Activated naive CD8-positive, alpha-beta T cell treated with anti-CD3 and anti-CD28 coated beads, Interleukin-2, amount 10 ng/mL, durations not matched to agents 7 days and 5 days (primary cell): ENCODE measurements around the gene PCCA. TPM values are rescaled to one million over a fixed set of nuclear protein-coding genes. Genes with fewer than 3 reads are reported as not detected.
"Not testable (repeated sequence)": the region's sequence is repeated elsewhere in the genome, so short reads cannot be mapped to it uniquely, and the experiment has no call there.

Experiments used
- ATAC-seq: fragments of 150-1000 bp; cut with Tn5 transposase; one replicate; pipeline ENCODE4 v1.10.0; 2021; ENCODE audit warnings: low read depth, moderate library complexity
- POLR2A ChIA-PET: fragments of 350-600 bp; sonication (Branson Sonifier 250); formaldehyde crosslinking; loops from one replicate; lab custom pipeline; 2021; ENCODE audit warnings: antibody characterized with exemption; lab: Charles Lee
- DNase-seq: peaks from one replicate; pipeline ENCODE4 v3.0.0; 2021
- H3K27ac Mint-ChIP-seq: one replicate; pipeline ENCODE4 v1.8.0; 2022; ENCODE audit warnings: mild to moderate bottlenecking, mixed read lengths
- H3K27me3 Mint-ChIP-seq: one replicate; pipeline ENCODE4 v1.8.0; 2022; ENCODE audit warnings: mild to moderate bottlenecking, moderate library complexity, mixed read lengths
- H3K36me3 Mint-ChIP-seq: one replicate; pipeline ENCODE4 v1.8.0; 2021; ENCODE audit warnings: mild to moderate bottlenecking, mixed read lengths
- H3K4me1 Mint-ChIP-seq: one replicate; pipeline ENCODE4 v1.8.0; 2021; ENCODE audit warnings: mixed read lengths
- H3K4me3 Mint-ChIP-seq: one replicate; pipeline ENCODE4 v1.8.0; 2022; ENCODE audit warnings: mild to moderate bottlenecking, moderate library complexity, mixed read lengths
- H3K9me3 Mint-ChIP-seq: one replicate; pipeline ENCODE4 v1.8.0; 2021; ENCODE audit warnings: mixed read lengths
- total RNA-seq, 2 experiments: library from RNA; stranded (reverse); gene quantifications; one replicate each; pipeline ENCODE4 v1.2.3, GENCODE V29; 2021

The PCCA gene
- total RNA-seq, 2 experiments from 2014 or later = 14.5 to 16.5 TPM

DNA sequence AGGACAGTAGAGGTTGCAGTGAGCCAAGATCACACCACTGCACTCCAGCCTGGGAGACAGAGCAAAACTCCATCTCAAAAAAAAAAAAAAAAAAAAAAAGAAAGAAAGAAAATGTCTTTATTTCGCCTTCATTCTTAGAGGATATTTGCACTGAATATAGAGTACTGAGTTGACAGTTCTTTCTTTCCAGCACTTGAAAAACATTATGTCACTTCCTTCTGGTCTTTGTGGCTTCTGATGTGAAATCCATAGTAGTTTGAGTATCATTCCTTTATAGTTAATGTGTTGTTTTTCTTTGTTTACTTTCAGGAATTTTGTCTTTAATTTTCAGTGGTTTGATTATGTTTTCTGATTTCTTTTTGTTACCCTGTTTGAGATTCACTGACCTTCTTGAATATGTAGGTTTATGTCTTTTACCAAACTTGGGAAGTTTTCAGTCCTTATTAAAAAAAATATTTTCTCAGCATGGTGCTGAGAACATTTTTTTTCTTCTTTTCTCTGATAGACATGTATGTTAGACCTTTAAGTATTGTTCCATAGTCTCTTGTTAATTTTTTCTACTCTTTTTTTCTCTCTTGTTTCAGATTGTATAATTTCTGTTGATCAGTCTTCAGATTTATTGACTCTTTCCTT lies 50.1 kb downstream of the PCCA start:
- DNase-seq (no peak), ATAC-seq (no peak)
- Mint-ChIP-seq H3K27ac (peak overlapping the region; percentile 59), H3K4me1 (peaks cover 9% of the 10 kb centered on the region), H3K9me3 (peaks cover 3% of the 10 kb centered on the region), H3K4me3 (no peak overlapping the region), H3K36me3 (peaks cover 23% of the 10 kb centered on the region), H3K27me3 (no peaks in the 10 kb centered on the region)
- POLR2A ChIA-PET = interaction anchor here (0.7 kb wide), 1 partner anchor 30 kb away, joined by 3 read pairs; no protein-coding TSS in a partner anchor

DNA sequence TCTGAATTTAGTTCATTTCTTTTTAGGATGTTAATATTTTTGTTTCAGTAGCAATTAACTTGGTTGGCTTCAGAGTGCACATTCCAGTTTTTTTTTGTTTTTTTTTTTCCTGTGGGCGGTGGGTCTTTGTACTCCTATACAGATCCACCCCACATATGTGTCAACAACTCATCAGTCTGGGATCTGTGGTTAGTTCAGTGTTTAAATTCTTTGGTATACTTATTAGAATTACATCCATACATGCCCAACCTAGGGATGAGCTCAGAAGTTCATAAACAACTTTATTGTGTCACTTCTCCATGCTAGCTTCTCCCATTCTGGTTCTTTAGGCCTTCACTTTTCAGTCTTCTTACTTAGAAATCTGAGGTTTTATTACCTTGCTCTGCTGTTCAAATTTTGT lies 50.9 kb downstream of the PCCA start:
- Mint-ChIP-seq H3K36me3 (peaks cover 22% of the 10 kb centered on the region), H3K9me3 (peaks cover 3% of the 10 kb centered on the region), H3K27ac (no peak overlapping the region), H3K4me1 (peaks cover 9% of the 10 kb centered on the region), H3K27me3 (no peaks in the 10 kb centered on the region), H3K4me3 (no peak overlapping the region)
- DNase-seq (no peak), ATAC-seq (no peak)
- POLR2A ChIA-PET = no interaction called here

DNA sequence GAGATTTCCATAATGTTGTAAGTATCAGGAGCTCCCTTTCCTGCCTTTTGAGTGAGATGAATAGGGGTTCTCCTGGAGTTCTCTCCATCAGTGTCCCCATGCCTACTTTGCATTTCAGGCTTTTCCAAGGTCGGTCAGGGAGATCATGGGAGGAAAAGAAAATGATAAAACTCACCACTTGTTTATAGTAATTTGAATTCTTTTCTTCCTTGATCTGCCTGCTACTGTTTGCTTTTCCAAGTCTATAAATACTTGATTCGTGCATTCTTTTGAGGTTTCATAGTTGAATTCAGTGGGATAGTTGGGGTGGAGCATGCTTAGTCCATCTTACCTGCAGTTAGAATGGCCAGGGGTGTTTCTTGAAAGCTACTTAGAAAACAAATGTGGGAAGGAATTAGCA lies 51.5 kb downstream of the PCCA start:
- H3K36me3 Mint-ChIP-seq = peaks cover 28% of the 10 kb centered on the region
- no peaks in the 10 kb centered on the region for H3K27me3 Mint-ChIP-seq
- no peak overlapping the region for H3K4me3 Mint-ChIP-seq
- peaks cover 6% of the 10 kb centered on the region for H3K9me3 Mint-ChIP-seq
- H3K27ac Mint-ChIP-seq = no peak overlapping the region
- H3K4me1 Mint-ChIP-seq = peaks cover 9% of the 10 kb centered on the region
- ATAC-seq (no peak), DNase-seq (no peak)
- POLR2A ChIA-PET = no interaction called here

DNA sequence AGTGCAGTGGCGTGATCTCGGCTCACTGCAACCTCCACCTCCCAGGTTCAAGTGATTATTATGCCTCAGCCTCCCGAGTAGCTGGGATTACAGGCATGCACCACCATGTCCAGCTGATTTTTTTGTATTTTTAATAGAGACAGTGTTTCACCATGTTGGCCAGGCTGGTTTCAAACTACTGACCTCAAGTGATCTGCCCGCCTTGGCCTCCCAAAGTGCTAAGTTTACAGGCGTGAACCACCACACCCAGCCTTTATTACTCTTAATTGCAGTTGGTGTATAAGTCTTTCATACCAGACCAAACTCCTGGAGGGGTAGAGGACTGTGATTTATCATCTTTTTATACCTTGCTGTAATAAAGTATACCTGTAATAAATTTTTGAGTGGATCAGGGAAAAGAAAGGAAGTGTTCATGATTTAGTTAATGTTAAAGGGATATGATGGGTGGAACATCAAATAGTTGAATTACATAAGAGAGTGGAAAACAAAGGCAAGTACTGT lies 52.6 kb downstream of the PCCA start:
- peaks cover 28% of the 10 kb centered on the region for H3K36me3 Mint-ChIP-seq
- DNase-seq, ATAC-seq, H3K27ac Mint-ChIP-seq, H3K4me3 Mint-ChIP-seq, H3K4me1 Mint-ChIP-seq, POLR2A ChIA-PET, H3K9me3 Mint-ChIP-seq, H3K27me3 Mint-ChIP-seq: not testable (repeated sequence)

DNA sequence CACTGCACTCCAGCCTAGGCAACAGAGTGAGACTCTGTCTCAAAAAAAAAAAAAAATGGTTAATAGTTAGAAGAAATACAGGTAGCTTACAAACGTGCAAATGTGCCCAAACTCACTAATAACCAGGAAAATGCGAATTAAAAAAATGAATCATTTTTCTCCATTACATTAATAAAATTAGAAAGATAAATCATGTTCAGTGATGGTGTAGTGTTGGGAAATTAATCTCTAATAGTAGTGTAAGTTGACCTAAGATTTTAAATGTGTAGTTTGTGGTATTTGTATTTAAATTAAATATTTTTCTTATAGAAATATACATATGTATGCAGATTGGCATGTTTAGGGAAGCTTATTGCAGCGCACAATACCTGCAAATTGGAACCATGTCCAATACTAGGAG lies 57.6 kb downstream of the PCCA start:
- no peak for ATAC-seq
- POLR2A ChIA-PET = no interaction called here
- Mint-ChIP-seq H3K27ac (no peak overlapping the region), H3K9me3 (peaks cover 2% of the 10 kb centered on the region), H3K27me3 (no peaks in the 10 kb centered on the region), H3K4me1 (no peaks in the 10 kb centered on the region), H3K36me3 (peaks cover 17% of the 10 kb centered on the region), H3K4me3 (no peak overlapping the region)
- DNase-seq = no peak

DNA sequence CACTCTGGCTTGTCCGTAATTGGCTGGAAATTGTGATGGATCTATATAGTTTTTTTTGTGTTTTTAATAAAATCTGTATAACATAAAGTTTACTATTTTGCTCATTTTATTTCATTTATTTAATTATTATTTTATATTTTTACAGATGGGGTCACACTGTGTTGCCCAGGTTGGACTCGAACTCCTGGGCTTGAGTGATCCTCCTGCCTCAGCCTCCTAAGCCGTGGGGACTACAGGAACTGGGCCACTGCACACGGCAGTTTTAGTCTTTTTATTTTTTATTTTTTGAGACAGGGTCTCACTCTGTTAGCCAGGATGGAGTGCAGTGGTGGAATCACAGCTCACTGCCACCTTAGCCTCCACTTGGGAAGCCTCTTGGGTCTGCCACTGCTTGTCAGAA lies 58.9 kb downstream of the PCCA start:
- H3K4me1 Mint-ChIP-seq = no peaks in the 10 kb centered on the region
- no peak overlapping the region for H3K27ac Mint-ChIP-seq
- POLR2A ChIA-PET = no interaction called here
- peaks cover 14% of the 10 kb centered on the region for H3K36me3 Mint-ChIP-seq
- no peak for DNase-seq
- no peaks in the 10 kb centered on the region for H3K27me3 Mint-ChIP-seq
- ATAC-seq = no peak
- no peak overlapping the region for H3K4me3 Mint-ChIP-seq
- H3K9me3 Mint-ChIP-seq = peaks cover 2% of the 10 kb centered on the region

DNA sequence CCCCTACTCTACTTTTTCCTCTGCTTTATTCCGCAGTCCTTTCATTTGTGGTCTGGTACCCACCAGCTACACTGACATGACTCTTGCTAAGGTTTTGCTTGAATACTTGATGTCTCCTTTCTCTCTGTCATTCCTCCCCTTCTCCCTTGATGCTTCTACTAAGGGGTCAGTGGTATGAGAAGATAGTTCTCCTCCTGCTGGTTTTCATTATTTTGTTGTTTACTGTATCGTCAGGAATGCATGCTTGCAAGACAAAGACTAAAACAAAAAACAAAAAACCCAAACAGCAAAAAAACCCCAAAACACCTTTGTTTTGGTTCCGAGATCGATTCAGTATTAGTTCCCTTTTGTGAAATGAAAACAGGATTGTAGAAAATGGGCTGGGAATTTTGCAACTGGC lies 59.5 kb downstream of the PCCA start:
- DNase-seq (no peak), ATAC-seq (no peak)
- H3K27ac Mint-ChIP-seq = no peak overlapping the region
- peaks cover 2% of the 10 kb centered on the region for H3K9me3 Mint-ChIP-seq
- H3K36me3 Mint-ChIP-seq = peaks cover 18% of the 10 kb centered on the region
- no peaks in the 10 kb centered on the region for H3K4me1 Mint-ChIP-seq
- H3K27me3 Mint-ChIP-seq = no peaks in the 10 kb centered on the region
- POLR2A ChIA-PET = no interaction called here
- no peak overlapping the region for H3K4me3 Mint-ChIP-seq

DNA sequence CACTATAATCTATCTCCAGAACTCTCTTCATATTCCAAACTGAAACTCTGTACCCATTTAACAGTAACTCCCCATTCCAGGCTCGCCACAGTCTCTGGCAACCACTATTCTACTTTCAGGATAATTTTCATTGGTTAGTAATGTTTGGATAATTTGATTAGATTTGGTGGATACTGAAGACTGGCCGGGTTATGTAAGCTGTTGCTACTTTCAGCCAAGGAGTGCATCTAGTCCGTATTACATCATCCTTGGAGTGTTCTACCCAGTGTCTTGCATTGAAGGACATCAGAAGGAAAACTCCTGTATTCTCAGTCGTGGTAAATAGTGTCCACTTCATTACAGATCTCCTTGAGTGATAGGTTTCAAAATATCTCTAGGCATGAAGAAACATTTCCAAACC lies 60.5 kb downstream of the PCCA start:
- no peak overlapping the region for H3K27ac Mint-ChIP-seq
- POLR2A ChIA-PET = no interaction called here
- H3K9me3 Mint-ChIP-seq = peaks cover 2% of the 10 kb centered on the region
- peaks cover 19% of the 10 kb centered on the region for H3K36me3 Mint-ChIP-seq
- DNase-seq = no peak
- no peaks in the 10 kb centered on the region for H3K4me1 Mint-ChIP-seq
- no peaks in the 10 kb centered on the region for H3K27me3 Mint-ChIP-seq
- ATAC-seq = no peak
- no peak overlapping the region for H3K4me3 Mint-ChIP-seq

DNA sequence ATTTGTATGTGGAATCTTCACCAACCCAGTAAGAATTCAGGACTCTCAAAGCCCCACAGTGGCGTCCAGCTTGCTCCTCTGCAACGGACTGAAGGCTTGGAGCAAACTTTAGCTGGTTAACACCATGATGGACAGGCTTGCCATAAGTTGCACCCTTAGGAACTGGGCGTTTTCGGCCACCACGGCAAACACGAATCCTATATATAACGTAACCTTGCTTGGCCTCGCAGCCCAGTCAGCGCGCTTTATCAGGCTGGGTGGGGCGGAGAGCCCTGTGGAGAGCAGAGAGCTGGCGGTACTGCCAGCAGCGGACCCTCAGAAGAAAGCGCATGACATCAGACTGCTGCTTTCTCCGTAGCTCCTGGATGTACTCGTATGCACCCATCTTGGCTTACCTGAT lies 61.8 kb downstream of the PCCA start:
- H3K27ac Mint-ChIP-seq, H3K4me3 Mint-ChIP-seq, H3K27me3 Mint-ChIP-seq, POLR2A ChIA-PET, DNase-seq, H3K9me3 Mint-ChIP-seq, ATAC-seq, H3K4me1 Mint-ChIP-seq: not testable (repeated sequence)
- peaks cover 13% of the 10 kb centered on the region for H3K36me3 Mint-ChIP-seq

DNA sequence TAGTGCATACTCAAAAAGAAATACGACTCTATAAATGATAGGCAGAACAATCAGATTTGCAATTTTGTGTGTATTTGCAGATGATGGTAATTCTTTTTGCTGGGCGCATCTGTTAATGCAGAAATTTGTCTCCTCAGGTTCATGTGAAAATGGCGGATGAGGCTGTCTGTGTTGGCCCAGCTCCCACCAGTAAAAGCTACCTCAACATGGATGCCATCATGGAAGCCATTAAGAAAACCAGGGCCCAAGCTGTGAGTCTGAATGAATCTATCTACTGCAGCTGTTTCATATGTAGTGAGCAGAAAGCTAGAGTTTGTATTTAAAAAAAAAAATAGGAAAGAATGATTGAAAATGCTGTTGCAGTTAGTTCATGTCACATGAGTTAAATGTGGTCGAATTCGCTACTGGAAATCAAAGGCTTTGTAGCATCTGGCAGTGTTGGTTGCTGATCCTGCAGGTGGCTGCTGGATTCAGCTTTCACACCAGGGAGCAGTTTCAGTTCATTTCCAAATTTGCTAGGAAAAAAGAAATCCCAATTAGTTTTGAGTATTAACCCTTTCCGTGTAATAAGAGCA lies 66.0 kb downstream of the PCCA start:
- DNase-seq = no peak
- H3K4me1 Mint-ChIP-seq = peaks cover 7% of the 10 kb centered on the region
- POLR2A ChIA-PET = no interaction called here
- no peaks in the 10 kb centered on the region for H3K9me3 Mint-ChIP-seq
- peaks cover 14% of the 10 kb centered on the region for H3K36me3 Mint-ChIP-seq
- no peaks in the 10 kb centered on the region for H3K27me3 Mint-ChIP-seq
- no peak overlapping the region for H3K4me3 Mint-ChIP-seq
- no peak overlapping the region for H3K27ac Mint-ChIP-seq
- no peak for ATAC-seq

DNA sequence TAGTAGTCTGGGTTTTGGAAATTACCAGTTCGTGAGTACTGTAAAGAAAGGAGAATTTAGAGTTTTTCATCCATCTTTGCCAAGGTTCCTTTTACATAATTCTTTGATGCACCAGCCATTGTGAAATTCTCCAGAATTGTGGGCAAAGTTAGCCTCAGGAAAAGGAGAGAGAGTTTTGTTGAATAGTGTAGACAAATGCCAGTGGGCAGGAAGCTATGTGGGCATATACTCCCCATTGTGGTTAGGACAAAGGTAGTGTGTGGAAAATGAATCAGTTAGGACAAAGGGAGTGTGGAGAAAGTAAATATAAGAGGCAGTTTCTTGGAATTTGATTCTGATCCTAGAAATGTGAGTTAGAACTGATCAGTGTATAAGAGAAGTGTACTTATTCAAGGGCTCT lies 67.9 kb downstream of the PCCA start:
- no peak overlapping the region for H3K27ac Mint-ChIP-seq

DNA sequence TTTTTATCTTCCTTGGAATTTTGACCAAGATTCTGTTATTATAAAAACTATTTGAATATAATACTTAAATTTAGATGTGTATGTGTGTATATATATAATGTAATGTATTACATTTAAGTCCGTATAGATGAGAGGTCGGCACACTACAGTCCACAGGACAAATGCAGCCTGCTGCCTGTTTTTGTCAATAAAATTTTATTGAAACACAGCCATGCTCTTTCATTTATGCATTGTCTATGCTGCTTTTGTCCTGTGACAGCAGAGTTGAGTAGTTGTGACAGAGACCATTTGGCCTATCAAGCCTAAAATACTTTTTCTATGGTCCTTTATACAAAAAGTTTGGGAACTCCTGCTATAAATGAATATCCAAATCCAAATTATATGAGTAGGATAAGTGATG lies 69.7 kb downstream of the PCCA start:
- ATAC-seq (no peak), DNase-seq (no peak)
- H3K27ac Mint-ChIP-seq = no peak overlapping the region
- H3K4me3 Mint-ChIP-seq = no peak overlapping the region
- H3K9me3 Mint-ChIP-seq = no peaks in the 10 kb centered on the region
- H3K36me3 Mint-ChIP-seq = peaks cover 9% of the 10 kb centered on the region
- peaks cover 7% of the 10 kb centered on the region for H3K4me1 Mint-ChIP-seq
- POLR2A ChIA-PET = no interaction called here
- no peaks in the 10 kb centered on the region for H3K27me3 Mint-ChIP-seq

More for the DNA sequence above, 67.9 kb downstream of the PCCA start:
- DNase-seq = no peak
- ATAC-seq = no peak
- POLR2A ChIA-PET = interaction anchor here (0.5 kb wide), 1 partner anchor 638 kb away, joined by 3 read pairs; no protein-coding TSS in a partner anchor
- Mint-ChIP-seq H3K4me3 (no peak overlapping the region), H3K9me3 (no peaks in the 10 kb centered on the region), H3K27me3 (no peaks in the 10 kb centered on the region), H3K4me1 (peaks cover 7% of the 10 kb centered on the region), H3K36me3 (peaks cover 14% of the 10 kb centered on the region)

DNA sequence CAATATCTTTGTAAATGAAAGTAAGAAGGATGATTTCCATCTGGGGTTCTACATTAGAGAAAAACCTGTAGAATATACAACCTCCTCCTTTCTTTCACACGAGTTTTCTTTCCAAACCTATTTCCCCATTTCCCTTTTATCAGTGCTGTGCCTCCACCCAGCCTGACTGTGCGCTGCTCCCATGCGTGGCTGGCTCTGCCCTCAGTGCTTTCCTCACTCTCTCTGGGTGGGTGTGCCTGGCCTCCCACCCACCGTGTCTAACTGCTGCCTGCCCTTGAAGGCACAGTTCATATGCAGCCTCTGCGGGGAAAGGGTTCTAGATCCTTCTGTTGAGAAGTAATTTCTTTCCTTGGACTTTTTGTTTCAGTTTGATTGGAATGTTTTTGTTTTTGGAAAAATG lies 70.7 kb downstream of the PCCA start:
- ATAC-seq = no peak
- POLR2A ChIA-PET = no interaction called here
- H3K4me3 Mint-ChIP-seq = no peak overlapping the region
- no peaks in the 10 kb centered on the region for H3K9me3 Mint-ChIP-seq
- no peaks in the 10 kb centered on the region for H3K27me3 Mint-ChIP-seq
- peaks cover 7% of the 10 kb centered on the region for H3K4me1 Mint-ChIP-seq
- peaks cover 6% of the 10 kb centered on the region for H3K36me3 Mint-ChIP-seq
- DNase-seq = no peak
- H3K27ac Mint-ChIP-seq = no peak overlapping the region

DNA sequence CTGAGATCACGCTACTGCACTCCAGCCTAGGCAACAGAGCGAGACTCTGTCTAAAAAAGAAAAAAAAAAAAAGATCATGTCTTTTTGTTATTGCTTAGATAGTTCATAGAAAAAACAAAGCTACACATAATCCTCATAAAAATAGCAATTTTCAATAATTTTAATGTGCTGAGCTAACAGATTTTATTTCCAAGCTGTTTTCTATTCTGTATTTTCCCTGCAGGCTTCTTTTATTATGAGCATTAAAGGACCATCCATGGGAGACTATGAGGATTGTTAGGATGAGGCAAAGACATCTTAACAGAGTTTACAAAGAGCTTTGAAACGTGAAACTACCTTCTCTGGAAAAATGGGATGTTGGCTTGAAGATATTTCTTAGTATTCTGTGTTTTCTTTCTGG lies 71.6 kb downstream of the PCCA start:
- Mint-ChIP-seq H3K27ac (no peak overlapping the region), H3K4me1 (peaks cover 7% of the 10 kb centered on the region), H3K9me3 (no peaks in the 10 kb centered on the region), H3K27me3 (no peaks in the 10 kb centered on the region), H3K4me3 (no peak overlapping the region), H3K36me3 (peaks cover 10% of the 10 kb centered on the region)
- POLR2A ChIA-PET = no interaction called here
- ATAC-seq = no peak
- DNase-seq = no peak
